Endometrium (tissue), 2 donors: ENCODE results near the gene CD320.

Experiments
- FAIRE-seq: peaks from 2 replicates; lab custom pipeline; 2012; peaks lifted over from hg19 to GRCh38; lab: Jason Lieb, UNC
- donor health status: control.
- donor health status: control.

CD320 gene

DNA sequence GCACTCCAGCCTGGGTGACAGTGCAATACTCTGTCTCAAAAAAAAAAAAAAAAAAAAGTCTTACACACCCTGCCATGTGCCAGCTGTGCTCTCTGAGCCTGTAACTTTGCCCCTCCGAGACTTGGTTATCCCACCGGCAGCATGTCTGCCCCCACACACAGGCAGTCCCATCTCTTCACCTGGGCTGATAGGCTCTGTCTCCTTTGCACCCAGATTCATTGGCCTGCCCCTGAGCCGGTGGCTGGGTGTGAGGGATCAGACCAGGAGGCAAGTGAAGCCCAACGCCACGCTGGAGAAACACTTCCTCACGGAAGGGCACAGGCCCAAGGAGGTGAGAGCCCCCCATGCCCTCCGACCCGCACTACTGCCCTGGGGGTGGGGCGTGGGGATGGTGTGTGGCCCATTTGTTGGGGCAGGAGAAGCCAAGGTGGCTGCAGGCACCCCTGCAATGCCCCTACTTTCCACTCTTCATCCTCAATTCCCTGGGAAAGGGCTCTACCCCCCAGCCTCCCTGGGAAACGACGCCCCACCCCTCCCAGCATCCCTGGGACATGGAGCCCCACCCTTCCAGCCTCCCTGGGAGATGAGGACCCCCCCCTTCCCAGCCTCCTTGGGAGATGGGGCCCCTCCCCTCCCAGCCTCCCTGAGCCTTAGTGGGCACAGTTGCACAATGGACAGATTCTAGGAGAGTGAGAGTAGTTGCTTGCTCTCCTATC, 53.7 kb downstream of the CD320 start:
- FAIRE-seq: no peak

GRCh38 chr19:8253678-8254077, 54.5 kb downstream of the CD320 start:
- no peak for FAIRE-seq

- FAIRE-seq: peak; percentile 73
These were observed 55.1 kb downstream of the CD320 start for GRCh38 chr19:8252922-8253589.
